NOMO-1 (cell line): ENCODE measurements around the gene ADCY4.
"Not testable (repeated sequence)": the region's sequence is repeated elsewhere in the genome, so short reads cannot be mapped to it uniquely, and the experiment has no call there.

Experiments used
- DNase-seq, 2 experiments: peaks; one replicate each; lab custom pipeline; 2025; ENCODE audit not compliant: unreplicated experiment in 2 of 2; lab: John Stamatoyannopoulos, UW

ADCY4 gene

GRCh38 chr14:24334431-24335291, at the start of gene ADCY4:
Gene ADCY4 (minus strand): TSS chr14:24335071. CDS start chr14:24334652, 419 bp downstream.
- no peak for DNase-seq

- DNase-seq = no peak
Observed at GRCh38 chr14:24384169-24384568, 49.3 kb upstream of the ADCY4 start.

GRCh38 chr14:24382064-24382371, 47.1 kb upstream of the ADCY4 start:
- DNase-seq = no peak

DNA sequence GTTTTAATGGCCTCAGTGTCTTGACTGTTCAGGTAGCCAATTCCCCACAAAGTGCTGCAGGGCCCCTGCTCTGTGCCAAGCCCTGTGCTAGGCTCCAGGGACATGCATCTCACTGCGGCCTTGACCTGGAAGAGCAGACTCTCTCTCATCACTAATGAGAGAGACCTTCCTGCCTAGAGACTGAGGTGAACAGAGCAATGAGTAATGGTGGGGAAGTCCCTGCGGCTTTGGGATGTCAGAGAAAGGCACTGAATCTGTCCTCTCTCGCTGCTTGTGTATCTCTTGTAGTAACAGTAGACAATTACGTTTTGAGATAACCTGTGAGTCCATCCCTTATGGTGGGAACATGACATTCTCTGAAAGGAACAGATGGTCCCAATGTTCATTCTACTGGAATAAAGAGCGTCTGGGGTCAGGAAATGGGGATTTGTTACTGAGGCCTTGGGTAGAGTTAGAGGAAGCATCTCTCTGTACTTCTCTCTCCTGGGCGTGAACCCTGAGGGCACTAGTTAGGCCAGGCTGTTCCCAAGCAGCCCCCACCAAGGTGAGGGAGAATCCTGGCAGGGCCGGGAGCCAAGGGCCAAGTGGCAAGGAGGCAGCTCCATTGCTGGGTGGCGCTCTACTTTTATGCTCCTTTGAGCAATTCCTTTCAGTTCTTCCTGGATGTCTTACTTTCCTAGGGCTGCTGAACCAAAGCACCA, 46.6 kb upstream of the ADCY4 start:
- DNase-seq = no peak

- DNase-seq = no peak
Observed at GRCh38 chr14:24379907-24380730, 45.2 kb upstream of the ADCY4 start.

GRCh38 chr14:24378981-24379906, 44.4 kb upstream of the ADCY4 start:
- no peak for DNase-seq

GRCh38 chr14:24378327-24378726, 43.5 kb upstream of the ADCY4 start:
- no peak for DNase-seq

DNA sequence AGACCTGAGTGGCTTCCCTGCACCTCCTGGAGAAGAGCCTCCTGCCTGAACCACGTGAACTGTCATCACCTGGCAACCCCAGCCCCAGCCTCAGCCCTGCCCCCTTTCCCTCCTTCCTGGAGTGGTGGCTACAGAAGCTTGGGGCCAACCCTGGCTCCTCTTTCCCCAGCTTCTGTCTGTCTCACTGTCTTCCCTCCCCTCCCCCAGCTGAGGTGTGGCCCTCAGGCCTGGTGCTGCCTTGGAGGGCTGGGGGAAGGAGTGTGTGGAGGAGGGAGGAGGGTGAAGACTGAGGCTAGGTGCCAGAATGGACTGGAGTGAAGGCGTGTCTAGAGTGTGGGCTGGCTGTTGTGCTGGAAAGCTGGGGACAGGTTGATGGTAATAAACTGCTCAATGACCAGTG, 42.8 kb upstream of the ADCY4 start:
- DNase-seq = no peak

DNA sequence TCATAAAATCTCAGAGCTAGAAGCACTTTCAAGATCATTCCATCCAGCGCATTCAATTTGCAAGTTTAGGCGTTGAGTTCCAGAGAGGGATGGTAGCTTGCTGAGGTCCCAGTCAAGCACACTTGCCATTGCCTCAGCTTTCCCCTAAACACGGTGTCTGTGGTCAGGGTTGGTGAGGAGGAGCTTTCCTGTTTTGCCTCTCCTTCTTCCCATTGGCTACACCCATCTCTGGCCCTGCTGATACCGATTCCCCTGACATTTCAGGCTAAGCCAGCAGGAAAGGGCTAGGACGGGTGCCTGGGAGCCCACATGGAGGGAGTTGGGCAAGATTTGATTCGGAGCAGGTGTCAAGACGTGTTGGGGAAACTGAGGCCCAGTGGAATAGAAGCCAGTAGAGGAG, 42.3 kb upstream of the ADCY4 start:
- no peak for DNase-seq

DNA sequence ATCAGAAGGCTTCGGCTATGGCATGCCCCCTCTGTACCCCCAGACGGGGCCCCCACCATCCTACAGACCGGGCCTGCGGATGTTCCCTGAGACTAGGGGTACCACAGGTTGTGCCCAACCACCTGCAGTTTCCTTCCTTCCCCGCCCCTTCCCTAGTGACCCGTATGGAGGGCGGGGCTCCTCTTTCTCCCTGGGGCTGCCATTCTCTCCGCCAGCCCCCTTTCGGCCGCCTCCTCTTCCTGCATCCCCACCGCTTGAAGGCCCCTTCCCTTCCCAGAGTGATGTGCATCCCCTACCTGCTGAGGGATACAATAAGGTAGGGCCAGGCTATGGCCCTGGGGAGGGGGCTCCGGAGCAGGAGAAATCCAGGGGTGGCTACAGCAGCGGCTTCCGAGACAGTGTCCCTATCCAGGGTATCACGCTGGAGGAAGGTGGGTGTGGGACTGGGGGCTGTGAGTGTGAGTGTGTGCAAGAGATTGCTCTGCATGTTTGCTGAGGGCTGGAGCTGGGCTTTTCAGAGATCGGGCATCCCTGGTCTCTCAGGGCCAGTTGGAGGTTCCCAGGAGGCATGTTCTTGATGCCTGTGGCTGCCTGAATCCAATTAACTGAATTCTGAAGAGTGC, 41.7 kb upstream of the ADCY4 start:
- no peak for DNase-seq

DNA sequence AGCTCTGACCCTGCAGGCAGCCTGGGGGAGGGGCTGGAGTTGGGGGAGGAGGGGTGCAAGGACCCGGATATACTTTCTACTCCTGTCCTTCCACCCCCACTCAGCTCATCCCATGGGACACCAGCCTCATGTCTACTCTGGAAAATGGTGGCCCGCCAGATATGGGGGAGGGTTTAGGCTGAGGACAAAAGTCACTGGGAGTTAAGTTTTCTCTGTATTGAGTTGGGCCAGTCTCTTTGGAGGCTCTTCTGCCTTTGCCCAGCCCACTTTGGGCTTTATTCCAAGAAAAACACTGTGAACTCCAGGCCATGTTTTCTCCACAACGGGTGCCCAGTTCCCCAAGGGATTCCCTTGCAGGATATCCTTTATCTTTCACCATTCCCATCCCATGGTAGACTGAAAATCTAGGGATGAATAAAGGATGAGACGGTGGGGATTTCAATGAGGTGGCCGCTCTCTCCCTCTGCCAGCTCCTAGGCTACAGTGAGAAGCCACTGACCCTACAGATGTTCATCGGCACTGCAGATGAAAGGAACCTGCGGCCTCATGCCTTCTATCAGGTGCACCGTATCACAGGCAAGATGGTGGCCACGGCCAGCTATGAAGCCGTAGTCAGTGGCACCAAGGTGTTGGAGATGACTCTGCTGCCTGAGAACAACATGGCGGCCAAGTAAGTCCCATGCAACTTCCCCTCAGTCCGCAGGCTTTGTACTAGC, 38.0 kb upstream of the ADCY4 start:
- DNase-seq = no peak

- DNase-seq = not testable (repeated sequence)
Observed at GRCh38 chr14:24371605-24372004, 36.7 kb upstream of the ADCY4 start.

DNA sequence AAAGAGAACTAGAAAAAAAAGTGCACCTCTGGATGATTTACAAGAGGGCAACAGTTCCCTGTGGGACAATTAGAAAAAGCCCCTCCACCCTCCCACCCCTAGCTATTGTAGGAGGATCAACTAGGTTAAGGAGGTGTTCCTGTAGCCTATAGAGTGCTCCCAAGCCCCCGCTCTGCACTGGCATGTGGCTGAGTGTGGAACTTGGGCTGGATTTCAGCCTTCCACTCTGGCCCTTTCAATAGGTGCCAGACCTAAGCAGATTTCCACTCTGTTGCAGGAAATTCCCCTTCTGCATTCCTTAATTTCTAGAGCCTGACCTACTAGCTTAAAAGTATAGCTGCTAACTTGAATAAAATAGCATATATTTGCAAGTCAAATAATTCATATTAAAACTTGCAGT, 35.9 kb upstream of the ADCY4 start:
- DNase-seq = no peak

DNA sequence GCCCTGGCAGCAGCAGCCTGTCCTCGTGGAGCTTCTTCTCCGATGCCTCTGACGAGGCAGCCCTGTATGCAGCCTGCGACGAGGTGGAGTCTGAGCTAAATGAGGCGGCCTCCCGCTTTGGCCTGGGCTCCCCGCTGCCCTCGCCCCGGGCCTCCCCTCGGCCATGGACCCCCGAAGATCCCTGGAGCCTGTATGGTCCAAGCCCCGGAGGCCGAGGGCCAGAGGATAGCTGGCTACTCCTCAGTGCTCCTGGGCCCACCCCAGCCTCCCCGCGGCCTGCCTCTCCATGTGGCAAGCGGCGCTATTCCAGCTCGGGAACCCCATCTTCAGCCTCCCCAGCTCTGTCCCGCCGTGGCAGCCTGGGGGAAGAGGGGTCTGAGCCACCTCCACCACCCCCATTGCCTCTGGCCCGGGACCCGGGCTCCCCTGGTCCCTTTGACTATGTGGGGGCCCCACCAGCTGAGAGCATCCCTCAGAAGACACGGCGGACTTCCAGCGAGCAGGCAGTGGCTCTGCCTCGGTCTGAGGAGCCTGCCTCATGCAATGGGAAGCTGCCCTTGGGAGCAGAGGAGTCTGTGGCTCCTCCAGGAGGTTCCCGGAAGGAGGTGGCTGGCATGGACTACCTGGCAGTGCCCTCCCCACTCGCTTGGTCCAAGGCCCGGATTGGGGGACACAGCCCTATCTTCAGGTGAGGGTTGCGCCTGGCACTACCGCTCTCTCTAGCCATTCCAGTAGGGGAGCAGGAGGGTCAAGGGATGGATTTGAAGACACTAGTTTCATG, 35.2 kb upstream of the ADCY4 start:
- no peak for DNase-seq

GRCh38 chr14:24369463-24369862, 34.6 kb upstream of the ADCY4 start:
- DNase-seq = no peak

DNA sequence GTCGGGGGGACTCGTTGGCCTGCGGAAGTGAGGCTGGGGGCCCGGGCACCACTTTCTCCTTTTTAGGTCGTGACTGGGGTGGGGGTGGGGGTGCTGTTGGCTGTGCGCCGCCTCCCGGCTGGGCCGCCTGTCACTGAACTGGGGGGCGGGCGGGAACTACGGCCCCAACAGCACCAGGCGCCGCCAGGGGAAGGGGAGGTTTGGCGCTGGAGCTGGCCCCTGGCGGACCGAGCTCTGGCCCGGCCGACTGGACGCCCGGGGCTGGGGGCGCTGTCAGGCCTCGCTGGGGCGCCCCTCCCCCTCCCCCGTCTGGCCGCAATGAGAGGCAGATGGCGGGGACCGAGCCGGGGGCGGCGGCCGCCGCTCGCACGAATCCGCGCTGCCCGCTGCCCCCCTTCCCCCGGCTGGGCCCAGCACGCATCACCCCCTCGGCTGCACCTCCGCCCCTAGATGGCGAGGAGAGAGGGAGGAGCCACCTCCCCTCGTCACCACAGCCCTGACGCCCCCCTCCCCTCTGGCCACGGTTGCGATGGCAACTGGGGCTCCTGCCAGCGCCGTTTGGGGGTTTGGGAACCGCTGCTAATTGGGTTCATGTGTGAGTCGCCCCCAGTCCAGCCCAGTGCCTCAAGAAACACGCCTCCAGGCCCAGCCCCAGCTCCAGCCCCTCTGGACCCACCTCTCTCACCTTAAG, 33.8 kb upstream of the ADCY4 start:
- no peak for DNase-seq

- no peak for DNase-seq
Observed at GRCh38 chr14:24368212-24368561, 33.3 kb upstream of the ADCY4 start.
